Mesenteric fat pad (tissue), 1 donor: ENCODE results near the gene PKD1. TPM values are rescaled to one million over a fixed set of nuclear protein-coding genes. Genes with fewer than 3 reads are reported as not detected.
"Not testable (repeated sequence)": the region's sequence is repeated elsewhere in the genome, so short reads cannot be mapped to it uniquely, and the experiment has no call there.

Experiments used
- DNase-seq: peaks from one replicate; pipeline ENCODE4 v3.0.0-alpha.2; 2020; ENCODE audit warnings: low spot score
- total RNA-seq: library from RNA; stranded (reverse); fragmentation: NEBNext Ultra II Directional; extraction: Animal tissue kit (Norgen Biotek cat#: 25700); gene quantifications from one replicate; pipeline ENCODE4 v1.2.1, GENCODE V29; 2021
- donor health status: DM: yes; HTN: yes; CAD: no.

The PKD1 gene
- total RNA-seq, 1 donor from 2014 or later = 99.4 TPM

DNA sequence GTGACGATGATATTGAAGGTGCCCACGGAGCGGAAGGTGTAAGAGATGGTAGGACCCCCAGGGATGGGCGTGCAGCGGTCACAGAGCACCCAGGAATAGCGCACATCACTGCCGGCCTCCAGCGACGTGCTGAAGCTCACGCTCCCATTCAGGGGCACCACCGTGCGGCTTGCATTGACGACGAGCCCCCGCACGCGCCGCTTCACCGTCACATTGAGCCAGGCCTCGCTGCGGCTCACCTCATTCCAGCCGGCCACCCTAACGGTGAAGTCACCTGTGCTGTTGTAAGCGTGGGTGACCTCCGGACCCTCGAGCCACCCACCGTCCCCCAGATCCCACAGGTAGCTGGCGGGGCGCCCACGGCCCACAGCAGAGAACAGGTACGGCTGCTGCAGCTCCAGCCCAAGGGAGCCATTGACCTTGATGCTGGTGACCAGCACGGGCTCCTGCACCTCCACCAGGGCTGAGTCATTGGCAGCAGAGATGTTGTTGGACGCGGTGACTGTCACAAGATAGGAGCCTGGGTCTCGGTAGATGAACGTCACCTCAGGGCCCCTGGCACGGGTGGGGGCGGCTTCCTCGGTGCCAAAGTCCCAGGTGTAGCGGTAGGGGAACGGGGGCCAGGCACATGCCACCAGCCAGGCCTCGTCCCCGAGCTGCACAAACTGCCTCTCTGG, 25.2 kb downstream of the PKD1 start:
- DNase-seq = not testable (repeated sequence)

DNA sequence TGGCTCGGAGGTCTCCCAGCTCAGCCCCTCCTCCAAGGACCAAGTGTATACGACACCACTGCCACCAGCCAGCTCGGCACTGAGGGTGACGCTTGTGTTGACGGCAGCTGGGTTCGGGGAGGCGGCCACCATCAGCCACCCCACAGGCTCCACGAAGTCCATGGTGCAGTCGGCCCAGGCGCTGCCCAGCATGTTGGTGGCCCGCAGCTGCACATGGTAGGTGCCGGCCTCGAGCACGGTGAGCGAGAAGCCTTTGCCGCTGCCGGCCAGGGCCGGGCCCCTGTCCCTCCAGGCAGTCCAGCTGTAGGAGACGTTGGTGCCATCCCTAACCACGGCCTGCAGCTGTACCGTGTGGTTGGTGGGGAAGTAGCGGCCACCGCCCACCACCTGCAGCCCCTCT, 25.8 kb downstream of the PKD1 start:
- not testable (repeated sequence) for DNase-seq

DNA sequence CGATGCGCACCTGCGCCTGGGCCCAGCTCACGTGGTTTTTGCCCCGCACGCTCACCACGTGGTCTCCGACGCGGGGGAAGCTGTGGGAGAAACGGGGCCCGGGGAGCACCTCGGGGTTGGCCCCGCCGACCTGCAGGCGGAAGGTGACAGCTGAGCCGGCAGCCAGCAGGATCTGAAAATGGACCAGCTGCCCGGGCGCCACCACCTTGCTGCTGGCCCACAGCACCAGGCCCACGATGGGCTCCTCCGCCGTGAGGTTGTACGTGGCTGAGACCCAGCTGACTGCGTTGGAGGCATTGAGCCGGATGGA, 26.5 kb downstream of the PKD1 start:
- DNase-seq = not testable (repeated sequence)

DNA sequence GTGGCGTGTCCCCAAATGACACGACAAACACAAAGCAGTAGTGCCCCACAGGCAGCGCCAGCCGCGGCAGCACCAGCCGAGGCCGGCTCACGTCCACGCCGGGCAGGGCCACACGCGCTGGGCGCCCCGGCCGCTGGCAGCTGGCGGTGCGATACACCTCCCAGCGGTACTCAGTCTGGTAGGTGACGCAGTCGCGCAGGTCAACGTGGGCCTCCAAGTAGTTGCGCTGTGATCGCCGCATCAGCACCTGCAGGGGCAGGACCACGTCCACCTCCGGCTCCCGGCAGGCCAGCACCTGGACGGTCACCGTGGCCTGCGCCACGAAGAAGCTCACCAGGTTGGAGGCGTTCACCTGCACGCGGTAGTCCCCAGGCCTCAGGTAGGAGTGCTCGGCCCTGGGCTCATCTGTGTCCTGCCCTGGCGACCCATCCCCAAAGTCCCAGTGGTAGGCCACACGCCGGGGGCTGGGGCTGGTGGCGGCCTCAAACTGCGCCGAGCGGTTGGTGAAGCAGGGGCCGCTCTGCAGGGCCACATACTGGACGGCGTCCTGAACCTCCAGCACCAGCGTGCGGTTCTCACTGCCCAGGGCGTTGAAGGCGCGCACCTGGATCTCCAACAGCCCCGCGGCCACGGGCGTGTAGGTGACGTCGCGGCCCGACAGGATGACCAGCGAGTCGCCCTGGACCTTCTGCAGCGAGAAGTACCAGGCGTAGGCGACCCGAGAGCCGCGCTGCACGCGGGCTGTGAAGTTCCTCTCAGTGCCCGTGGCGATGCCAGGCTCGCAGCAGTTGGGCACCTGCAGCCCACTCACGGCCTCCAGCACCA, 27.0 kb downstream of the PKD1 start:
- not testable (repeated sequence) for DNase-seq

- not testable (repeated sequence) for DNase-seq
These were observed 27.9 kb downstream of the PKD1 start for GRCh38 chr16:2107791-2108125.

GRCh38 chr16:2107121-2107790, 28.4 kb downstream of the PKD1 start:
- DNase-seq = not testable (repeated sequence)

GRCh38 chr16:2106211-2106610, 29.5 kb downstream of the PKD1 start:
- DNase-seq = not testable (repeated sequence)

DNA sequence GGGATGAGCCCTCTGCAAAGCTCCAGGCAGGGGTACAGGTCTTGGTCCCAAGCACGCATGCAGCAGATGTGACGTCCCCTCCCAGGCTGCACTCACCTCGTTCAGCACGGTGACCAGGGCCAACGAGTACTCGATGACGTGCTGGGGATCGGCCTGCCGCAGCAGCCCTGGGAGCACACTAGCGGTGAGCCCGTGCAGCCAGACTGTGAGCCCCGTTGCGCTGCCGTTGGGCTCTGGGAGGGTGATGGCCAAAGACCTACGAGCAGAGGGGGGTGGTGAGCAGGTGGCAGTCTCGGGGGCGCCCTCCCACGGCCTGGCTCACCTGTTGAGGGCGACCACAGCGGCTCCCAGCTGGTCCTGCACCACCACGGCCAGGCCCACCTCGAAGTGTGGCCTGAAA, 29.9 kb downstream of the PKD1 start:
- not testable (repeated sequence) for DNase-seq

DNA sequence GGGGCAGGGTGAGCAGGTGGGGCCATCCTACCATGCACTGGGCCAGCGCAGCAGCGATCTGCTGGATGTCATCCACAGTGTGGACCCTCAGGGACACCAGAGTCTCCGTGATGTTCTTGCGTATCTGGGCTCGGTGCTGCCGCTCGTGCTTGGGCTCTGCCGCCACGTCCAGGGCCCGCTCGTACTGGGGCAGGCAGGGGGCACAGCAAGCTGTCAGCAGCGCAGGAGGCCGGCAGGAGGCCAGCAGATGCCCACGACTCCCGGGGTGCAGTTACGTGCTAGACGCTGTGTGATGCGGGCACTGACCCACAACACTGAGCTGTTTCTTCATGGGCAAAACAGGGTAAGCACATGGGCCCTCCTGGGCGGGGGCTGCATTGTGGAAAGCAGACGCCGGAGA, 30.4 kb downstream of the PKD1 start:
- not testable (repeated sequence) for DNase-seq

GRCh38 chr16:2104464-2104863, 31.2 kb downstream of the PKD1 start:
- not testable (repeated sequence) for DNase-seq

GRCh38 chr16:2102471-2102870, 33.2 kb downstream of the PKD1 start:
- no peak for DNase-seq

- DNase-seq = not testable (repeated sequence)
These were observed 34.1 kb downstream of the PKD1 start for GRCh38 chr16:2101581-2101980.

DNA sequence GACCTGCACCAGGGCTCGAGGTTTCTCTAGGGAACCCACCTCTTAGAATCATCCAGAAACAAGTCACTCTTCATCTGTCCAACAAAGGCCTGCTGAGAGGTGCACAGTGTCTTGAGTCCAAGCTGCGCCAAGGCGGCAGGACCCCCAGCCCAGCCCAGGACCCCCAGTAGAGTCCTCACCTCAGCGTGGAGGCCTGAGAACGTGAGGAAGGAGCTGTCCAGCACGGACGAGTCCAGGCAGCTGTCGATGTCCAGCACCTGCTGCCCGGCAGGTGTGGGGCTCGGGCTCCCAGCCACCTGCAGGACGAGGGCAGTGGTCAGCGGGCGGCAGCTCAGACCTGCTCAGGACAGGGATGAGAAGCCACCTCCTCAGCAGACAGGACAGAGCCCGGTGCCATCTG, 38.0 kb downstream of the PKD1 start:
- DNase-seq = not testable (repeated sequence)

DNA sequence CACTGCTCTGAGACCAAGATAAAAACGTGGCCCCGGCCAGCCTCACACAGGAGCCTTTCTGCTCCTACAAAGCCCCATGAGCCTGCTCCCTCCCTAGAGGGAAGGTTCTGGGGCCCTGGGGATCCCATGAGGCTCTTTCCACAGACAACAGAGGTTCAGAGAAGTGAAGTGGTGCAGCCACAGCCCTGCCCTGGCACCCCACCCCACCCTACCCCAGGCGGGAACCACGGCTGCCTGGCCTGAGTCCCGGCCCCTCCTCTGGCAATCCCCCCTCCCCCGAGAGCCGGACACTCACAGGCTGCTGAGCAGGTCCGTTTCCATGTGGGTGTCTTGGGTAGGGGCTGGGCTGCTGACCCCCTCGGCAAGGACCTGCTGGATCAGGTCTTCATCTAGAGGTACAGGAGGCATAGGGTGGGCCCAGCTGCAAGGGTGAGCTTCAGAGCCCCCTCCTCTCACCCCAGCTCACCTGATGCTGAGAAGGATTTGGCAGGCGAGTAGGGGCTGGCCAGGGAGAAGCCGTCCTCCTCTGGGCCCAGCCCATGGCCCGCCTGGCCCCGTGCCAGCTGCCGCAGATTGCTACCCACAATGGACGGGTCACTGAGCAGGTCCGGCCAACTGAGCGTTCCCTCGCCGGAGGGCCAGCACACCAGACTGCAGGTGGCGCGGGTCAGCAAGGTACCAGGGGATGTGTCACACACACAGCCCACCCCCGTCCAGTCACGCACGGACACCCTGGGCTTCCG, 38.7 kb downstream of the PKD1 start:
- no peak for DNase-seq

DNA sequence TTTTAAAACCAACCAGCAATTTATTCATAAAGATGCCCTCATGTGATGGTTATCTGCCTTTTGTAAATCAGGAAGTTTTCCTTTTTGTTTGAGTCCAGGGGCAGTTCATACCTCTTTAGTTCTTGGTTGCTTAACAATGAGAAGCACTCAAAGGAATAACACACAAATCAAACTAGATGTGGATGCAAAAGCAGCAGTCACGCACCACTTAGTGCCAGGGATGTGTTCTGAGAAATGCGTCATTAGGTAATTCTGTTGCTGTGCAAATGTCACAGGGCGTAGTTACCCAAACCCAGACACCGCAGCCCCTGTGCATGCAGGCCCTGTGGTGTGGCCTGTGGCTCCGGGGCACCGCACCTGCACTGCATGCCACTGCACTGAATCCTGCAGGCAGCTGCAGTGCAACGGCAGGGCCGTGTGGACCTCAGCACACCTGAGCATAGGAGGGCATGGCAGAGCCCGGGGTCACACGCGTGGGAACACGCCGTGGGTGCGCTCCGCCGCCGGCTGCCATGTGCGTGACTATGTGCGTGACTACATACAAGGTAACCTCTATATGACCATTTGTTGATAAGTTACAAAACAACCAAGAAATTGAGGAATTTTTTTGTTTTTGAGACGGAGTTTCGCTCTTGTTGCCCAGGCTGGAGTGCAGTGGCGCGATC, 39.6 kb downstream of the PKD1 start:
- DNase-seq = no peak

DNA sequence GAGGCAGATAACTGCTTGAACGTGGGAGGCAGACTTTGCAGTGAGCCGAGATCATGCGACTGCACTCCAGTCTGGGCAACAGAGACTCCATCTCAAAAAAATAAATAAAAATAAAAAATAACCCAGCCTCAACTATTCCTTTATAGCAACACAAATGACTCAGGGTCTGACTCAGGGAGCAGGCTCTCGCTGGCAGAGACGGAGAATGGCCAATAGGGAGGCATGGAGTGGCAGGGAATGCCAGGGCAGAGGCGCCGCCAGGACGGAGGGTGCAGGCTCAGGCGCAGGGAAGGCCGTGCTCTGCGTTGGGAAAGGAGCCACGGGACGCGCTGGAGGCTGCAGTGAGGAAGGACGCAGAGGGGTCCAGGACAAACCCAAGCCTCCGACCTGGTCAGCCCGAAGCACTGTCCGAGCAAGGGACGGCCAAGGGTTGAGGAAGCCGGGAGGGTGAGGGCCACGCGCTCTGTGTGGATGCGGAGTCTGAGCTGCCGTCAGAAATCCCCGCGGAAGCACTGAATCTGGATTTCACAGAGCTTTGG, 40.3 kb downstream of the PKD1 start:
- DNase-seq = no peak

DNA sequence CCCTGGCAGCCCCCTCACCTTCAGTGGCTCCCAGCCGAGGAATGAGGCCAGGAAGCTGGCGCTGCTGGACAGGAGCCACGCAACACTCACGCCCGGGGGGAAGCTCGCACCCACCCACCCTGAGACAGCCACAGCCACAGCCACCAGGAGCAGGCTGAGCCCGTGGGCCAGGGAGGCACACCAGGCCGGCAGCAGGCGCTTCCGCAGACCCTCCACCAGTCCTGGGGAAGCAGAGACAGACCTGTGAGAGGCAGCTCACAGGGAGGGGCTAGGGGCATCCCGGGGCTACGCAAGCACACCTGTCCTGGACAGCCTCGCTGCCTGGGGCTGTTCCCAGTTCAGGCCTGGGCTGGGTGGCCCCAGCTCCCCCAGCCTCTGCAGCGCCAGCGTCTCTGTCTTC, 41.9 kb downstream of the PKD1 start:
- DNase-seq = no peak

- no peak for DNase-seq
These were observed 42.8 kb downstream of the PKD1 start for GRCh38 chr16:2092866-2093265.

DNA sequence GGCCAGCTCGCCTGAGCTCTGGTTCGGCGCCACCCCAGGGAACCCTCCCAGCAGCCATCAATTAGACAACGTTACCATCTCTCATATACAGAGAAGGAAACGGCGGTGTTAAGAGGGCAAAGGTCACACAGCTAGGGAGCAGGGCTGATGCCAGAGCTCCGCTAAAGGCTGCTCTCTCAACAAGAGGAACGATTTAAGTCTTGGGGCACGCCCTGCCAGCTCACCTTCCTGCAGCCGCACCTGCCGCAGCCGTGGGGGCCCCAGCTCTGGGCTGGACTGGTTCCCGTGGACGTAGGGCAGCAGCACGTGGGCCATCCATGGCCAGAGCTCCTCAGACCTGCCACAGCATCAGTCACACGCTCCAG, 43.5 kb downstream of the PKD1 start:
- DNase-seq = no peak

GRCh38 chr16:2091547-2092255, 44.0 kb downstream of the PKD1 start:
- no peak for DNase-seq
